NCI-H2171 treated with DMSO at 0.1 percent for 48 hours (cell line): ENCODE data around the gene ACACB.

Experiments used
- DNase-seq: peaks from one replicate; lab custom pipeline; 2025; lab: John Stamatoyannopoulos, UW

ACACB gene

DNA sequence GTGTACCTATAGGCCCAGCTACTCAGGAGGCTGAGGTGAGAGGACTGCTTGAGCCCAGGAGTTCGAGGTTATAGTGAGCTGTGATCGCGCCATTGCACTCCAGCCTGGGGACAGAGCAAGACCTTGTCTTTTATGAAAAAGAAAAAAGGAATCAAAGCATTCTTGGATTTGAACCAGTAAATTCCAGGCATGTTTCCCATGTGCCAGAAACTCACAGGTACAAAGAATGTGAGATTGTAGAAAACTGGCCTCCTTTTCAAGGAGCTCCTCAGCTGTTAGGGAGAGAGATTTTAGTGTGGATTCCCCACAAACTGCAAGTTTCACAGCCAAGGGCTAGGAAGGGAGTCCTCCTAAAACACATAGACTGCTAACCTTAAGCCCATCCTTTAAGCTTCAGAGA lies 97.7 kb downstream of the ACACB start:
- DNase-seq = no peak

DNA sequence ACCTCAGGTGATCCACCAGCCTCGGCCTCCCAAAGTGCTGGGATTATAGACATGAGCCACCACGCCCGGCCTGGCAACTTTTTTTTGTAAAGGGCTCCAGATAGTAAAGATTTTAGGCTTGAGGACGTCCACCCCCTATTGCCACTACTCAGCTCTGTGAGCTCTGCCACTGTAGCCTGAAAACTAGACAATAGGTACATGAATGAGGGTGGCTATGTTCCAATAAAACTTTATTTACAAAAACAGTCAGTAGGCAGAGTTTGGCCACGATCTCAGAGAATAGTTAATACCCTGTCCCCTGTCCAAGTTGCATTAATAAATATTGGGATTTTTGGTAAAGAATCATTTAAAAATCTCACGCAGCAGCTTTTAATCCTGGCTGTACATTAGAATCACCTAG lies 102.6 kb downstream of the ACACB start:
- no peak for DNase-seq

DNA sequence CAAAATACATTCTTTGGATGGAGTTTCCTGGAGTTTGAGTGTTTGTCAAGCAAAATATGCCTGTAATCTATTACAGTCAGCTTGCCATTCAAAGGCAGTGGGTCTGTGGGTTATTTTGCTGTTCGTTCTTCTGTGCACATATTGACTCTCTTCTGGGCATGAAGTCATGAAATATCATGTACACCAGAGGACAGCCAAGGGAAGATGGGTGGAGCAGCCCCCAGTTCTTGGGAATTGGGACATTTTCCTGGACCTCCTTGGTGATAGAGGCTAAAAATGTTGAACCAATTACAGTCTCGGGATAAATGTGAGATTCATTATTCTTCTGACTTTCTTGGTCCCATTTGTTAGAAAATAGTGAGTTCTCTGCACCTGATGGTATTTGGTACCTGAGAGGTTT lies 103.6 kb downstream of the ACACB start:
- no peak for DNase-seq

DNA sequence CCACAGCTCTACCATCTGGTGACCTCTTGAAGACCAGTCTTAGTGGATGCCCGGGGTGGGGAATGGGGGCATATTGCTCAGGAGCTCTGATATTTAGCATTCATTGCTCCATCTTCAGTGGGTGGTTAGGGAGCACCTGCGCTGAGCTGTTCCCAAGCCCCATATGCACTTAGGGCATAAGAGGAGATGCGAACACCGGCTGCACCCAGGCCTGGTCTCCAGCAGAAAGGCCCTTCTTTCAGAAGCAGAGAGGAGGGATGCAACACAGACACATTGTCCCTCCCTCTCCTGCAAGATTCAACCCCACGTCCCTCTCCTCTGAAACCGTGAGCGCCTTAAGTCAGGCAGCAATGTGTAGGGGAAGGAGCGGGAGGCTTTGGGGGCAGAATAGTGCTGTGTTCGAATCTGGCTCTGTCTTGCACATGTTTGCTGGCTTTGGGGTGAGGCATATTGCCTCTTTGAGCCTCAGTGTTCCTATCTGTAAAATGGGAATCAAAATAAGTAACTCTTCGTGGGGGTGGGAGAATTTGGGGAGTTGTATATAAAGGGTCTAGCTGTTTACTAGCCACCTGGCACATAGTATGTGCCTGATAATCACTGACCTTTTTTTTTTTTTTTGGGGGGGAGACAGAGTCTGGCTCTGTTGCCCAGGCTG lies 105.0 kb downstream of the ACACB start:
- peak; percentile 12 for DNase-seq

DNA sequence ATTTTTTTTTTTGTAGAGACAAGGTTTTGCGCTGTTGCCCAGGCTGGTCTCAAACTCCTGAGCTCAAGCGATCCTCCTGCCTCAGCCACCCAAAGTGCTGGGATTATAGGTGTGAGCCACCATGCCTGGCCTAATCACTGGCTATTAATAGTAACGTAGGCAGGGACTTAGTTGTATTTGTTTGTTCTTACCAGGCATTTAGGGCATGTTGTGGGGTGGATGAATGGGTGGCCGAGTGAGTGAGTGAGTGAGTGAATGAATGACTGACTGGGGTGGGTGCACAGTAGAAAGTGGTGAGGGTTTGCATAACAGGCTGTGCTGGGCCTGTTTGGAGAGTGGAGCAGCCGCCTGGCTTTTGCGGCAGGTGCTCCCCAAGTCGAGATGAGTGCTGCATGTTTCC lies 105.7 kb downstream of the ACACB start:
- peak; percentile 34 for DNase-seq

DNA sequence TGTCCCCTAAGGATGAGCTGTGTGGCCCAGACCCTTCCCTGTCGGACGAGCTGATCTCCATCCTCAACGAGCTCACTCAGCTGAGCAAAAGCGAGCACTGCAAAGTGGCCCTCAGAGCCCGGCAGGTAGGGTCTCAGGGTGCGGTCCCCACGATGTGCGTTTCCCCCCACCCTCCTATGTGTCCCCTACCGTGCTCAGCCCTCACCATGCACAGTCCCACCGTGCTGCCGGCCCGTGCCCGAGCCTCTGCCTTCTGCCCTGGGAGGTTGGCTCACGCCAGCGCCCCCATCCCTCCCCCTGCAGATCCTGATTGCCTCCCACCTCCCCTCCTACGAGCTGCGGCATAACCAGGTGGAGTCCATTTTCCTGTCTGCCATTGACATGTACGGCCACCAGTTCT lies 106.1 kb downstream of the ACACB start:
- no peak for DNase-seq

DNA sequence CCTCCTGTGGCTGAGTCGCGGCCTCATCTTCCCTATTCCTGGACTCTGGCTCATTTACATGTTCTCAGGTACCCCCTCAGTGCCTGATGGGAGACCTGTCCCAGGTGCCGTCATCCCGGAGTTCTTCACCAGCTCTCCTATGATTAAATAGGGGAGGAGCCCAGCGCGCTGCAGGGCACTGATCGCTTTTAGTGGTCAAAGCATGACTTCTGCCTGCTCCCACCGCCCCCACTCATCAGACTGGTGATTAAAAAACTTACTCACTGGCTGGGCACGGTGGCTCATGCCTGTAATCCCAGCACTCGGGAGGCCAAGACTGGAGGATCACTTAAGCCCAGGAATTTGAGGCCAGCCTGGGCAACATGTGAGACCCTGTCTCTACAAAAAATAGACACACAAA lies 106.8 kb downstream of the ACACB start:
- peak; percentile 69 for DNase-seq

DNA sequence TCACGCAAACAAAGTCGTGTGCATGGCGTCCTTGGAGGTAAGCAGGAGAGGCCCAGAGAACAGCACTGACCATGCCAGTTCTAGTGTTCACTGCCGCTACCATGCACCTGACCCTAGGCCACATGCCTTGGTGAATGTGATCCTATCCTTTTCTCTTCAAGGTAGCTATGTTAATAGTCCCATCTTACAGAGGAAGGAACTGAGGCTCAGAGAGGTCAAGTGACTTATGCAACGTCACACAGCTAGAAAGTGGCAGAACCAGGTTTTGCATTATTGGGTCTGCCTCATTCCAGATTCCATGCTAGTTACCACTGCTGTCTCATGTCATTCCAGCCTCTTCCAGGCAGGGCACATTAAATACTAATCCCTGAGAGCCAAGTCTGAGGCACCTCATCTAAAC lies 107.5 kb downstream of the ACACB start:
- DNase-seq = no peak

DNA sequence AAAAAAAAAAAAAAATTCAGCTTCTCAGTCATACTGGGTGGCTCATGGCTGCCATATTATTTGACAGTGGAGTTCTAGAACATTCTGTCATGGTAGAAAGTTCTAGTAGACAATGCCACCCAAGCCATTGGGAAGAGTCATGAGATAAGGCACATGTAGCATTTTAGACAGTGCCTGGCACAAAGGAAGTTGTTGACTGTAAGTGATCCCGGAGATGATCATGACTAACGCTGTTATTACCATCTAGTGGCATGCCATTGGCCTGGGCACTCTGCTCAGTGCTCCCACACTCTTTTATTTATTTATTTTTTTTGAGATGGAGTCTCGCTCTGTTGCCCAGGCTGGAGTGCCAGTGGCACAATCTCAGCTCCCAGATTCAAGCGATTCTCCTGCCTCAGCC lies 112.3 kb downstream of the ACACB start:
- no peak for DNase-seq

DNA sequence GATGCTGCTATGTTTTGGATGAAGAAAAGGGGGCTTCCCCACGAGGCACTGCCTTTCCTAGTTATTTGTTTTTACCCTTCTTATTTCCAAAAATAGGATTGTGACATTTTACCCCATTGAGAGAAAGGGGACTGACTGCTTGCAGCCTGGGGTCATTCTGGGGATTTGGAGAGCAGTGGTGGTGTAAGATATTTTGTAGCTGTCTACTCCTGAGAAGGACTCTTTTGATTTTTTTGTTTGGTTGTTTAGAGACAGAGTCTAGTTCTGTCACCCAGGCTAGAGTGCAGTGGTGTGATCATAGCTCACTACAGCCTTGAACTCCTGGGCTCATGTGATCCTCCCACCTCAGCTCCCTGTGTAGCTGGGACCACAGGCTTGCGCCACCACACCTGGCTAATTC lies 113.8 kb downstream of the ACACB start:
- no peak for DNase-seq

DNA sequence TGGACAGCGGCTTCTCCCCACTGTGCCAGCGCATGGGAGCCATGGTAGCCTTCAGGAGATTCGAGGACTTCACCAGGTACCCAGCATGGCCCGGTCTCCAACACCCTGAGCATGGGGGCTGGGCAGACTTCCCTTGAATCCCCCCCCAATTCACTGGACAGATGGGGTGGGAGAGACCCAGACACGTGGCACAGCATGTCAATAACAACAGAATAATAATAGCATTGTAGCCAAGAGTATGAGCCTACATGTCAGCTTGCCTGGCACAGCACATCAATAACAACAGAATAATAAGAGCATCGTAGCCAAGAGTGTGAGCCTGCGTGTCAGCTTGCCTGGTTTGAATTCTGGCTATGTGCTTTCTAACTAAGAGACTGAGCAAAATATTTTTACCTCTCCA lies 116.3 kb downstream of the ACACB start:
- no peak for DNase-seq

DNA sequence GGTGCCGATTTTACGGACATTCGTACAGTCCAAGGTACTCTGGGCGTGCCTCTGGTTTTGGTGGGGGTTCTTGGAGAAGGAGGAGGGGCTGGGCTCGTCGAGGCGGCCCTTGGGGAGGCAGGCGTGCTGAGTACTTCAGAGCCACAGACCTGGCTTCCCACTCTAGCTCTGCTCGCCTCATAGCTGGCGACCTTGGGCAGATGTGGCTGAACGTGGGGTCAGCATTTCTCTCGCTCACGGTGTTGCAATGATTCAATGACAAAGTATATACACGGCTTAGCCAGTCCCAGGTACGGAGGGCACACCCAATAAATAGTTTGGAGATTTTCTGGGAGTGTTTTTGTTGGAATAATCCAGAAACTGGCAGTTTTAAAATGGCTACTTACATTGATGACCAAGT lies 117.6 kb downstream of the ACACB start:
- DNase-seq = no peak

DNA sequence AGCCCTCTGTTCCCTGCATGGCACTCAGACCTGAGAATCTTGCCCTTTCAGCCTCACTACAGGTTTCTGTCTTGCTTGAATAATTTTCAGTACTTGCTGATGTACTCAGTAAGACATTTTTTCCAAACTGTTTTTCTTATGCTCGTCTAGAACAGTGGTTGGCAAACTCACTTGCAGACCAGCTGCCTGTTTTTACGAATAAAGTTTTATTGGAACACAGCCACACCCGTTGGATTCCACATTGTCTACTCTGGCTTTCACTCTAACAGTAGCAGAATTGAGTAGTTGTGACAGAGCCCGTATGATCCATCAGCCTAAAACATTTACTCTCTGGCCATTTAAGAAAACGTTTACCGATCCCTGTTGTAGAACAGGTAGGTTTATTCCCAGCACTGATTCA lies 119.9 kb downstream of the ACACB start:
- DNase-seq = peak; percentile 10

DNA sequence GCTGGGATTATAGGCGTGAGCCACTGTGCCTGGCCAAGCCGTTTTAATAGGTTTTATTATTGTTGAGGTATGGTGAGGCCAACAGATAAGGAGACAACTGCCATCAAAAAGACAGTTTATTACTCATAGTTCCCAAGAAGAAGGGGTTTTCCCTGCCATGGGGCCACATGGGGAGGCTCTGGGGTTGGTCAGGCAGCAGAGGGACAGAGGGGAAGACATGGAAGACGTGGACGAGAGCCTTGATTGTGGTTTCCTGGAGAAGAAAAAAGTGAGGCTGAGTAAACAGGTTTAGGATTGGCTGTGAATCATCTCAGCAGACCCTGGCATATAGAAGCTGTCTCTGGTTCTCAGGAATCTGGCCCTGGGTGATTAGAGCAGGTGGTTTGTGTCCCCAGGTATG lies 122.8 kb downstream of the ACACB start:
- DNase-seq = no peak

DNA sequence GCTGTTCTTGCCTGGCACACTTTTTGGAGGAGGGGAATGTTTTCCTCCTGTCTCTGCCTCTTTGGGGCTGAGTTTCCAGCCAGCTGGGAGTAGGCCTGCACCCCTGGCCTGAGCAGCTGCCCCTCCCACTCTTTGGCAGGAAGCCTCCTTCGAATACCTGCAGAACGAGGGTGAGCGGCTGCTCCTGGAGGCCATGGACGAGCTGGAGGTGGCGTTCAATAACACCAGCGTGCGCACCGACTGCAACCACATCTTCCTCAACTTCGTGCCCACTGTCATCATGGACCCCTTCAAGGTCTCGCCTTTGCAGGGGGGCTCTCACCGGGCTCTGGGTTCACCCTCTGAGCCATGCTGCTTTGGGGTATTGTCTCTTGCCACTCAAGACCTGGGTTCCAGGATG lies 123.3 kb downstream of the ACACB start:
- DNase-seq = no peak

DNA sequence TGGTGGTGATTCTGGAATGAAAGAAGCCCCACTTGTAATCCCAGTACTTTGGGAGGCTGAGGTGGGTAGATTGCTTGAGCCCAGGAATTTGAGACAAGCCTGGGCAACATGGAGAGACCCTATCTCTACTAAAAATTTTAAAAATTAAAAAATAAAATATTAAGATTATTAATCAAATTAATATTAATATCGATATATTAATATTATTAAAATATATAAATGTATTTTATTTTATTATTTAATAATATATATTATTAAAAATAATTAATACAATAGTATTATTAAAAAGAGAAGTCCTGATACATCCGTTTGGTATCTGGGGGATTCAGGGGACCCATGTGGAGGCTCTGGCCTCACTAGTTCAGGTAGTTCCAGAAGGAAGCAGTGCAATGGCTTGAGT lies 124.0 kb downstream of the ACACB start:
- no peak for DNase-seq

DNA sequence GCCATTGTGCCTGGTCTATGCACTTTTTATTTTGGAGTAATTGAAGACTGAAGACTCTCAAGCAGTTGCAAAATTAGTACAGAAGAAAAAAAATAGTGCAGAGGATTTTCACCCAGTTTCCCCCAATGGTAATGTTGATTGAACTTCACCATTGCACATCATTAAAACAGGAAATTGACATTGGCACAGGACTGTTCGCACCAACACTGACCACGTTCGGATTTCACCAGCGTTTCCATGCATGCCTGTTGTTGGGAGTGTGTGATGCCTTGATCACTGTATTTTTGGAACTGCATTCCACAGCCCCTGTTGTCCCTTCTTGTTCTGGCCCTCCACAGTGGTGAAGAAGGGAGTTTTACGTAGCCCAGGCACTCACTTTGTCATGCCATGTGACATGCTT lies 125.5 kb downstream of the ACACB start:
- no peak for DNase-seq

DNA sequence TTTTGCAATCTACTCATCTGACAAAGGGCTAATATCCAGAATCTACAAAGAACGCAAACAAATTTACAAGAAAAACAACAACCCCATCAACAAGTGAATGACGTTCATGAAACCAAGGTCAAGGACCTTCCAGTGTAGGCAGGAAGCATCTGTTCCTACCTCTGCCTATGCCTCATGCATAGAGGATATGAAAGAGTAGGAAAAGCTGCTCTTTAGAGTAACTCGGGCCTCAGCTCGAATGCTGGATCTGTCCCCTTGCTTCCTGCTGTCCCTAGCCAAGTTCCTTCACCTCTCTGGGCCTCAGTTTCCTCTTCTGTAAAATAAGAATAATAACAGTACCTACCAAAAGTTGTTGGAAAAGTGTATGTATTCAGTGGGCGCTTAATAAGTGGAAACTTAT lies 127.7 kb downstream of the ACACB start:
- DNase-seq = no peak

DNA sequence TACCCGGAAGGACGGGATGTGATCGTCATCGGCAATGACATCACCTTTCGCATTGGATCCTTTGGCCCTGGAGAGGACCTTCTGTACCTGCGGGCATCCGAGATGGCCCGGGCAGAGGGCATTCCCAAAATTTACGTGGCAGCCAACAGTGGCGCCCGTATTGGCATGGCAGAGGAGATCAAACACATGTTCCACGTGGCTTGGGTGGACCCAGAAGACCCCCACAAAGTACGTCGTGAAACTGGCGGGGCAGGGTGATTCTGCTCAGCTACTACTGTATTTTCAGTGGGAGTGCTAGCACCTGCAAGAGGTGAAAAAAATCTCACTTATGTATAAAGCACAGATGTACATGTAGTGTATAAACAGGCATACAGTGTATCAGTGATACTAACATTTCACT lies 129.8 kb downstream of the ACACB start:
- DNase-seq = no peak

DNA sequence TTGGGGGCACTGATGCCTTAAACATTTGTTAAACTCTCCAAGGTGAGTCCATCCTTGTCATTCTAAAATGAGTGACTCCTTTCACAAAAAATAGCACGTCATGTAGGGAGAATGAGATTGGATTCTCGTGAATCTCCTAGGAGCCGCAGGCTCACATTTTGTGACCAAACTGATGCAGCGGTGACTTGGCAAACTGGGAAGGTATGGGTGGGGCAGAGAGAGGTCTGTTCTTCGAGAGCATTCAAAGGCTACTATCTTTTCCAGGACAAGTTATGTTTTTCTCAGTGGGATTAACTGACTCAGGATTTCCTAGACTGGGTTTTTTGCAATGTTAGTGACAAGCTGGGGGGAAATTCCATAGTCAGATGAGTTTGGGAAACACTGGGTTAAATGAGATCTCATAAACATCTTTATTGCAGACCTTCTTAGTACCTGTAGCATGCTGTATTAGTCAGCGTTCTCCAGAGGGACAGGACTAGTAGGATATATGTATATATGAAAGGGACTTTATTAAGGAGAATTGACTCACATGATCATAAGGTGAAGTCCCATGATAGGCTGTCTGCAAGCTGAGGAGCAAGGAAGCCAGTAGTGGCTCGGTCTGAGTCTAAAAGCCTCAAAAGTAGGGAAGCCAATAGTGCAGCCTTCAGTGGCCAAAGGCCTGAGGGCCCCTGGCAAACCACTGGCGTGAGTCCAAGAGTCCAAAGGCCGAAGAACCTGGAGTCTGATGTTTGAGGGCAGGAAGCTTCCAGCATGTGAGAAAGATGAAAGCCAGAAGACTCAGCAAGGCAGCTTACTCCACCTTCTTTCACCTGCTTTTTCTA lies 131.7 kb downstream of the ACACB start:
- DNase-seq = no peak

DNA sequence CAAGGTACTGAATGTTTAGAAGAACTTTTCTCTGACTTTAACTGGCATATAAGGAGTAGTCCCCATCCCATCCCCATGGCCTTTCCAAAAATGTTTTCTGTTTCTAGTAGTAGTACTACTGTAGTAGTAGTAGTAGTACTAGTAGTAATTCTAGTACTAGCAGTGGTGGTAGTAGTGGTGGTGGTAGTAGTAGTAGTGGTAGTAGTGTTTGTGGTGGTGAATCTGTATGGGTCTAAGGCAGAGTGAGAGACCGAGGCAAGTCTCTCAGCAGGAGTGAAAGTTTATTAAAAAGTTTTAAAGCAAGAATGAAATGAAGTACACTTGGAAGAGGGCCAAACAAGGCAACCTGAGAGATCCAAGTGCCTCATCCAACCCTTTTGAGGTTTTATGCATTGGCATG lies 134.1 kb downstream of the ACACB start:
- DNase-seq = no peak

DNA sequence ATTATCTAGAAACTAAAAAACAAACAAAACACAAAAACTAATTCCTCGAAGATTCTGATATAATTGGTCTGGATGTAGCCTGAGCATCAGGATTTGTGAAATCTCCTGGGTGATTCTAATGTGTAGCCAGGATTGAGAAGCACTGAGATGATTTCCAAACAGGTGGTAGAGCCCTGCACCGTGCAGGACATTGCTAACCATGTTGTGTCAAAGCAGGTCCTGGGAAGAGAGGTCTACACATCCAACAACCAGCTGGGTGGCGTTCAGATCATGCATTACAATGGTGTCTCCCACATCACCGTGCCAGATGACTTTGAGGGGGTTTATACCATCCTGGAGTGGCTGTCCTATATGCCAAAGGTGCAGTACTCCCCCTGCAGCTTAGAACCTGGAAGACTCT lies 136.4 kb downstream of the ACACB start:
- no peak for DNase-seq

DNA sequence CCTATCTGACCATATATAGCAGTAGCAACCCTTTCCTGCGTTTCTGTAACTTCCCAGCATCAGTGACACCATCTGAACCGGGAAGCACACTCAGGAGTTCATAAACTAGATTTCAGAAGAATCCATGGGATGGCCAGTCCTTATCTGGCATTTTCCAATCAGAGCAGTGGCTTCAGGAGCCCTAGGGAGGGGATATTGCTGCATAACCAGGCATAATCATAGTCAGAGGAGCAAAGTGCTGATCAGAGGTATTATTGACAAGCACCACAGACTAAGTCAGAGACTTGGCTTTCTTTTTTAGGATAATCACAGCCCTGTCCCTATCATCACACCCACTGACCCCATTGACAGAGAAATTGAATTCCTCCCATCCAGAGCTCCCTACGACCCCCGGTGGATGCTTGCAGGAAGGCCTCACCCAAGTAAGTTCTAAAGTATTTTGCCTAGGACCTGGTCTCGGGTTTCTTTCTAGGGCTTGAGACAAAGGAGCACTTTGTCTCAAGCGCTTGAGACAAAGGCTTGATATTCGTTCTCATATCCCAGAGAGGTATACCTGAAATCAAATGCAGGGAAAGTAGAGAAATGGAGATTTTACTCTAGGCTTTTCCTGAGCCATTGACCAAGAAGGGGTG lies 137.6 kb downstream of the ACACB start:
- no peak for DNase-seq
